GM12878 (cell line): ENCODE results near the gene NEGR1. TPM values are rescaled to one million over a fixed set of nuclear protein-coding genes. Genes with fewer than 3 reads are reported as not detected.

ENCODE experiments used
- ATAC-seq: fragments of 200-7000 bp; cut with Tn5 transposase; 3 replicates; pipeline ENCODE4 v1.9.1; 2020; ENCODE audit warnings: mild to moderate bottlenecking, moderate library complexity
- BruUV-seq: library from RNA; stranded (reverse); fragments of 400-500 nt; replicated peaks from 2 replicates; lab custom pipeline; 2021; lab: Mats Ljungman, UMichigan
- CTCF ChIA-PET: fragments of 300-600 bp; sonication (Branson Sonifier 250); formaldehyde crosslinking; extraction: SDS; loops from one replicate; lab custom pipeline; 2021; ENCODE audit warnings: inconsistent platforms; lab: Yijun Ruan, JAX
- POLR2A ChIA-PET: fragments of 350-600 bp; formaldehyde crosslinking; extraction: SDS; loops from one replicate; lab custom pipeline; 2021; ENCODE audit warnings: inconsistent platforms; lab: Charles Lee
- RAD21 ChIA-PET: fragments of 300-600 bp; sonication (Branson Sonifier 250); formaldehyde crosslinking; loops from one replicate; lab custom pipeline; 2023; ENCODE audit warnings: antibody characterized with exemption; ENCODE audit not compliant: unreplicated experiment; lab: Charles Lee
- SMC1A ChIA-PET: fragments of 300-600 bp; sonication (Branson Sonifier 250); formaldehyde crosslinking; loops from one replicate; lab custom pipeline; 2023; ENCODE audit not compliant: unreplicated experiment, uncharacterized antibody; lab: Charles Lee
- DNase-seq: peaks from one replicate; pipeline ENCODE4 v3.0.0-alpha.2; 2011; ENCODE audit warnings: low read depth, low spot score
- FAIRE-seq: peaks from 3 replicates; lab custom pipeline; 2011; peaks lifted over from hg19 to GRCh38; lab: Jason Lieb, UNC
- H2AFZ ChIP-seq: 2 replicates; pipeline ENCODE4 v1.6.0; 2011; ENCODE audit warnings: low read depth, low read length, control low read depth; ENCODE audit not compliant: control insufficient read depth
- H3K27ac ChIP-seq: 2 replicates; pipeline ENCODE4 v1.5.1; 2011; ENCODE audit warnings: control low read depth; ENCODE audit not compliant: control insufficient read depth, insufficient read depth
- H3K27me3 ChIP-seq, 2 experiments: replicated peaks in 1 of 2; 2 replicates each; pipeline versions ENCODE4 v1.6.0 to v1.6.1; 2011; ENCODE audit warnings: low read length in 1 of 2; ENCODE audit not compliant: control insufficient read depth in 2 of 2, insufficient read depth in 2 of 2
- H3K36me3 ChIP-seq, 2 experiments: 2 replicates each; pipeline ENCODE4 v1.5.1; 2011; ENCODE audit warnings: low read length in 1 of 2; ENCODE audit not compliant: control insufficient read depth in 2 of 2, insufficient read depth in 2 of 2
- H3K4me1 ChIP-seq: 2 replicates; pipeline ENCODE4 v1.6.1; 2011; ENCODE audit warnings: mild to moderate bottlenecking, low read length, moderate library complexity, mixed read lengths; ENCODE audit not compliant: control insufficient read depth, insufficient read depth
- H3K4me2 ChIP-seq: 2 replicates; pipeline ENCODE4 v1.6.0; 2011; ENCODE audit warnings: control low read depth; ENCODE audit not compliant: control insufficient read depth, insufficient read depth
- H3K4me3 ChIP-seq: fragments of 200-600 bp; sonication (generic); 2 replicates; pipeline ENCODE4 v1.5.1; 2016
- H3K79me2 ChIP-seq: 2 replicates; pipeline ENCODE4 v1.6.0; 2011; ENCODE audit warnings: low read length; ENCODE audit not compliant: control insufficient read depth, insufficient read depth
- H3K9ac ChIP-seq: 2 replicates; pipeline ENCODE4 v1.8.0; 2011; ENCODE audit warnings: low read length, control low read depth, mixed read lengths; ENCODE audit not compliant: control insufficient read depth, insufficient read depth
- H3K9me3 ChIP-seq: replicated peaks from 3 replicates; pipeline ENCODE4 v1.5.1; 2011; ENCODE audit warnings: mild to moderate bottlenecking, low read length; ENCODE audit not compliant: control insufficient read depth, insufficient read depth
- H4K20me1 ChIP-seq: 2 replicates; pipeline ENCODE4 v1.6.0; 2011; ENCODE audit not compliant: control insufficient read depth, insufficient read depth
- ATF7 ChIP-seq: fragments of 450-650 bp; IDR thresholded peaks from 2 replicates; pipeline ENCODE4 v1.6.1; 2016; ENCODE audit warnings: low read depth, mild to moderate bottlenecking
- ELK1 ChIP-seq: IDR thresholded peaks from 2 replicates; pipeline ENCODE4 v1.6.1; 2012; ENCODE audit warnings: low read depth, low read length, improper control_type of control experiment
- JUNB ChIP-seq: IDR thresholded peaks from 2 replicates; pipeline ENCODE4 v1.6.1; 2016; ENCODE audit warnings: antibody characterized with exemption, mild to moderate bottlenecking
- NR2C1 ChIP-seq: fragments of 450-650 bp; IDR thresholded peaks from 2 replicates; pipeline ENCODE4 v1.6.1; 2017; ENCODE audit warnings: antibody characterized with exemption, mild to moderate bottlenecking, moderate library complexity
- PAX8 ChIP-seq: fragments of 450-650 bp; IDR thresholded peaks from 2 replicates; pipeline ENCODE4 v1.6.1; 2017; ENCODE audit warnings: mild to moderate bottlenecking, moderate library complexity
- PML ChIP-seq: IDR thresholded peaks from 2 replicates; pipeline ENCODE4 v1.6.1; 2012; ENCODE audit warnings: low read length, inconsistent platforms
- RB1 ChIP-seq: fragments of 450-650 bp; formaldehyde crosslinking; IDR thresholded peaks from 2 replicates; pipeline ENCODE4 v1.6.1; 2017; ENCODE audit warnings: mild to moderate bottlenecking, borderline replicate concordance
- RELB ChIP-seq: fragments of 450-650 bp; IDR thresholded peaks from 2 replicates; pipeline ENCODE4 v1.6.1; 2017; ENCODE audit warnings: low read depth, mild to moderate bottlenecking, moderate library complexity
- RFX5 ChIP-seq: IDR thresholded peaks from 2 replicates; pipeline ENCODE4 v1.6.1; 2011; ENCODE audit warnings: low read depth, low read length, improper control_type of control experiment
- SMAD1 ChIP-seq: fragments of 450-650 bp; IDR thresholded peaks from 2 replicates; pipeline ENCODE4 v1.6.1; 2018; ENCODE audit warnings: mild to moderate bottlenecking, low read depth; ENCODE audit not compliant: partially characterized antibody
- SP1 ChIP-seq: IDR thresholded peaks from one replicate; pipeline ENCODE4 v1.6.1; 2011; ENCODE audit warnings: low read depth, low read length
- YBX1 ChIP-seq: fragments of 450-650 bp; IDR thresholded peaks from 2 replicates; pipeline ENCODE4 v1.6.1; 2016; ENCODE audit warnings: antibody characterized with exemption
- ZBTB4 ChIP-seq: fragments of 450-650 bp; formaldehyde crosslinking; IDR thresholded peaks from 2 replicates; pipeline ENCODE4 v1.4.0; 2022; ENCODE audit warnings: mild to moderate bottlenecking, moderate library complexity
- WGBS: methylation state at CpG from one replicate; pipeline ENCODE4 v1.1.6; 2016; ENCODE audit warnings: low lambda C conversion rate; ENCODE audit not compliant: insufficient replicate concordance, insufficient coverage; ENCODE audit errors: missing lambda C conversion rate; 5-methylcytosine and 5-hydroxymethylcytosine counted together
- in situ Hi-C: fragments of 300-500 bp; cut with MboI; formaldehyde crosslinking; loops from 9 replicates; pipeline ENCODE4 v1.14.3; 2018; ENCODE audit warnings: mixed read lengths
- intact Hi-C: fragments of 100-400 bp; cut with micrococcal nuclease; formaldehyde crosslinking; loops from one replicate; pipeline ENCODE4 v1.14.2; 2022; ENCODE audit not compliant: unreplicated experiment
- polyA plus RNA-seq, 11 experiments: library from polyadenylated mRNA; depleted of rRNA in 4 of 11; unstranded in 6 of 11; stranded (reverse) in 5 of 11; fragments of >200 nt; fragmentation: Nextera tagmentation in 4 of 11; fragmentation: Illumina TruSeq in 1 of 11; extraction: Ambion mirVana in 4 of 11; extraction: Trizol in 1 of 11; gene quantifications; 1 replicate in 1 of 11; 2 replicates in 10 of 11; pipeline versions ENCODE4 v1.2.1 to v1.2.3, GENCODE V29; 2011 to 2016; ENCODE audit warnings: inconsistent platforms in 2 of 11, missing spikeins in 2 of 11, low read depth in 1 of 11
- total RNA-seq, 4 experiments: library from RNA; depleted of rRNA in 3 of 4; stranded (reverse); fragments of >200 nt in 3 of 4; fragmentation: Illumina TruSeq in 1 of 4; extraction: Trizol in 1 of 4; gene quantifications; 2 replicates each; pipeline versions ENCODE4 v1.2.1 to v1.2.3, GENCODE V29; 2013 to 2021

The NEGR1 gene
- total and polyA plus RNA-seq, 10 of the 15 experiments (the other 5 are each of a cell fraction or from before 2014, with no cell fraction given) = under 0.01 to 0.03 (median 0.01) TPM; not detected in 7

GRCh38 chr1:71853360-71853759, 429.0 kb downstream of the NEGR1 start:
- Histone ChIP-seq H3K4me2 (no peak overlapping the region), H3K9me3 (no peaks in the 10 kb centered on the region), H3K79me2 (no peaks in the 10 kb centered on the region), H3K9ac (no peak overlapping the region)
- ATAC-seq = no peak
- CTCF ChIA-PET = no interaction called here
- POLR2A ChIA-PET = no interaction called here
- SMC1A ChIA-PET = no interaction called here
- no peak for TF ChIP-seq ZBTB4 (CRISPR knock-in tag)
- no peak for TF ChIP-seq ATF7
- TF ChIP-seq RB1 = no peak
- TF ChIP-seq RELB = no peak
- TF ChIP-seq JUNB = no peak
- no peak for TF ChIP-seq SP1
- no peak for TF ChIP-seq PAX8
- TF ChIP-seq ELK1 = no peak
- no peak for TF ChIP-seq NR2C1
- no peak for TF ChIP-seq PML
- TF ChIP-seq SMAD1 = no peak
- TF ChIP-seq YBX1 = no peak
- TF ChIP-seq RFX5 = no peak
- TF ChIP-seq, all 136 proteins: peak for 0
- Histone ChIP-seq H2AFZ (no peak overlapping the region), H4K20me1 (no peaks in the 10 kb centered on the region), H3K36me3 (no peaks in the 10 kb centered on the region), H3K27me3 (no peaks in the 10 kb centered on the region), H3K4me3 (no peak overlapping the region), H3K27ac (no peak overlapping the region), H3K4me1 (no peaks in the 10 kb centered on the region)
- intact Hi-C loops = no loop called here
- 25% methylated on average over 2 of the region's 2 CpGs for WGBS
- DNase-seq (no peak), FAIRE-seq (no peak)
- in situ Hi-C loops = no loop called here
- RAD21 ChIA-PET = no interaction called here
- BruUV-seq = no TSS peak
